Central memory CD4-positive, alpha-beta T cell (primary cell): ENCODE results near the gene CANT1.
"Not testable (repeated sequence)": the region's sequence is repeated elsewhere in the genome, so short reads cannot be mapped to it uniquely, and the experiment has no call there.

Experiments
- DNase-seq: peaks from one replicate; pipeline ENCODE4 v3.0.0; 2022

Gene CANT1

GRCh38 chr17:78954684-78955083 lies 54.9 kb downstream of the CANT1 start:
- no peak for DNase-seq

GRCh38 chr17:78953356-78954350 lies 55.9 kb downstream of the CANT1 start:
- no peak for DNase-seq

- no peak for DNase-seq
These were observed 56.9 kb downstream of the CANT1 start for GRCh38 chr17:78952706-78953105.

- no peak for DNase-seq
These were observed 57.5 kb downstream of the CANT1 start for GRCh38 chr17:78951967-78952551.

- DNase-seq, result no peak
These were observed 58.7 kb downstream of the CANT1 start for GRCh38 chr17:78950870-78951269.

- DNase-seq, result no peak
These were observed 62.1 kb downstream of the CANT1 start for GRCh38 chr17:78947235-78948149.

GRCh38 chr17:78946631-78947030 lies 62.9 kb downstream of the CANT1 start:
- DNase-seq, result no peak

GRCh38 chr17:78946131-78946530 lies 63.4 kb downstream of the CANT1 start:
- no peak for DNase-seq

- DNase-seq, result not testable (repeated sequence)
These were observed 64.1 kb downstream of the CANT1 start for GRCh38 chr17:78945455-78945854.

- DNase-seq, result no peak
These were observed 64.6 kb downstream of the CANT1 start for GRCh38 chr17:78944956-78945355.

GRCh38 chr17:78944026-78944425 lies 65.5 kb downstream of the CANT1 start:
- DNase-seq, result no peak
